ENCODE results near the gene GFRA1.

GRCh38 chr10:116126954-116127695, 145.9 kb downstream of the GFRA1 start:
- TF ChIP-seq CTCF (optimal IDR thresholded peaks at IDR 0.05 in 1 of 3, IDR thresholded peaks at IDR 0.05 in 1 of 3, conservative IDR thresholded peaks at IDR 0.05 in 1 of 3; ENCODE audit: extremely low read depth in 1 of 3, insufficient read depth in 2 of 3, low read length in 3 of 3) (no peak), EZH2 (IDR thresholded peaks at IDR 0.05; ENCODE audit: low read length) (no peak)
